Cardiac muscle cell (in vitro differentiated cells and primary cell): ENCODE data around the gene S100A5. TPM values are rescaled to one million over a fixed set of nuclear protein-coding genes. Genes with fewer than 3 reads are reported as not detected.

Experiments used
- DNase-seq, 2 donors: peaks; one replicate each; pipeline versions ENCODE4 v3.0.0 to v3.0.0-alpha.2; 2010 to 2017; ENCODE audit warnings: low read depth in 1 of 2, low spot score in 1 of 2
- H3K27ac ChIP-seq: fragments of 200-600 bp; sonication (generic); 2 replicates; pipeline ENCODE4 v1.5.1; 2016
- H3K27me3 ChIP-seq: fragments of 200-600 bp; sonication (generic); 2 replicates; pipeline ENCODE4 v1.6.0; 2016; ENCODE audit warnings: control low read depth
- H3K36me3 ChIP-seq: fragments of 200-600 bp; sonication (generic); 2 replicates; pipeline ENCODE4 v1.5.1; 2016; ENCODE audit warnings: control low read depth
- H3K4me1 ChIP-seq: fragments of 200-600 bp; sonication (generic); 2 replicates; pipeline ENCODE4 v1.8.1; 2017; ENCODE audit warnings: low read depth, mild to moderate bottlenecking, mixed run types
- H3K4me3 ChIP-seq: fragments of 200-600 bp; sonication (generic); 2 replicates; pipeline ENCODE4 v1.5.1; 2016; ENCODE audit warnings: mild to moderate bottlenecking
- H3K9me3 ChIP-seq: fragments of 200-600 bp; sonication (generic); 2 replicates; pipeline ENCODE4 v1.5.1; 2017; ENCODE audit warnings: low read depth, mild to moderate bottlenecking, control low read depth
- polyA plus RNA-seq: library from polyadenylated mRNA; unstranded; fragments of >200 nt; fragmentation: Nextera tagmentation; extraction: Ambion mirVana; gene quantifications from 2 replicates; pipeline ENCODE4 v1.2.1, GENCODE V29; 2016
- total RNA-seq: library from RNA; depleted of rRNA; stranded (reverse); fragments of >200 nt; gene quantifications from 2 replicates; pipeline ENCODE4 v1.2.3, GENCODE V29; 2016
- TF ChIP-seq, protein P1 (sequence below): IDR thresholded peaks from 2 replicates; pipeline ENCODE4 v1.5.1; 2012; ENCODE audit warnings: low read depth, mild to moderate bottlenecking, low read length

The S100A5 gene
- total and polyA plus RNA-seq, 2 experiments from 2014 or later: 0.31 TPM; not detected in 1

DNA sequence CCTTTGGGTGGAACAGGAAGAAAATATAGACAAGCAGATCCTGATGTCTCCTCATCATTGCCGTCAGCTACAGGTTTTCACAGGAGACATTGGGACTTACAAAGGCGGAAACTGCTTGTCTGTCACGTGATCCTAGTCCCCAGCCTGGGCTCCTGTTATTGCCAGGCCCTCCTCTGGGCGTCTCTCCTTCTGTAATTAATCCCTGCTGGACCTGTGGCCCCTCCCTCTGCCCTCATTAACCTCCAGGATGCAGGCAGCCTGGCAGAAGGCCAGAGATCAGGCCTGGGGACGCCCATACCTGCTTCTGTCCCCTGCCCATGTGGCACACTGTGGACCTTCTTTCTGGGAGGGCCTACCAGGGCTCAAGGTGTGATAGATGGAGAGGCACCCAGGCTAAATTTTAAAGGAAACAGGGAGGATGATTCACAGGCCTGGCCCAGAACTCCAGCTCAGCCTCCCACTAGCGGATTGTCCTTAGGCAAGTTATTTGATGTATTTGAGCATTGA is 2.4 kb downstream of the S100A5 start:
- H3K27me3 ChIP-seq: no peaks in the 10 kb centered on the region
- H3K9me3 ChIP-seq: no peaks in the 10 kb centered on the region
- H3K27ac ChIP-seq: no peak overlapping the region
- TF ChIP-seq, protein P1, sequence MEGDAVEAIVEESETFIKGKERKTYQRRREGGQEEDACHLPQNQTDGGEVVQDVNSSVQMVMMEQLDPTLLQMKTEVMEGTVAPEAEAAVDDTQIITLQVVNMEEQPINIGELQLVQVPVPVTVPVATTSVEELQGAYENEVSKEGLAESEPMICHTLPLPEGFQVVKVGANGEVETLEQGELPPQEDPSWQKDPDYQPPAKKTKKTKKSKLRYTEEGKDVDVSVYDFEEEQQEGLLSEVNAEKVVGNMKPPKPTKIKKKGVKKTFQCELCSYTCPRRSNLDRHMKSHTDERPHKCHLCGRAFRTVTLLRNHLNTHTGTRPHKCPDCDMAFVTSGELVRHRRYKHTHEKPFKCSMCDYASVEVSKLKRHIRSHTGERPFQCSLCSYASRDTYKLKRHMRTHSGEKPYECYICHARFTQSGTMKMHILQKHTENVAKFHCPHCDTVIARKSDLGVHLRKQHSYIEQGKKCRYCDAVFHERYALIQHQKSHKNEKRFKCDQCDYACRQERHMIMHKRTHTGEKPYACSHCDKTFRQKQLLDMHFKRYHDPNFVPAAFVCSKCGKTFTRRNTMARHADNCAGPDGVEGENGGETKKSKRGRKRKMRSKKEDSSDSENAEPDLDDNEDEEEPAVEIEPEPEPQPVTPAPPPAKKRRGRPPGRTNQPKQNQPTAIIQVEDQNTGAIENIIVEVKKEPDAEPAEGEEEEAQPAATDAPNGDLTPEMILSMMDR: no peak
- peak in 1 of 2 donors; percentile 51 for DNase-seq
- no peak overlapping the region for H3K4me3 ChIP-seq
- peaks cover 11% of the 10 kb centered on the region for H3K4me1 ChIP-seq
- H3K36me3 ChIP-seq: no peaks in the 10 kb centered on the region

DNA sequence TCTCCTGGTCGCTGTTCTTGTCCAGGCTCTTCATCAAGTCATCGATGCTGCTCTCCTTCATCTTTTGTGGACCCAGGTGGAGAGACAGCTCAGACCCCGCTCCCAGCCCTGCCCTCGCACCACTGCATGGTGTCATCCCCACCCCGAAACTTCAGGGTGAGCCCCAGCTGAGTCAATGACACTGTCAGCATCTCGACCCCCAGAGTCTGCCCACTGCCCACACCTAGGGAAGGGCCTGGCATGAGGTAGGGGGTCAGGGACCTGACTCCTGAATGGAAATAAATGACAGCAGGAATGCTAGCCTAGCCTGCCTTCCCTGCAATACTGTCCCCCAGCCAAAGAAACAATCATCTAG is 3.4 kb downstream of the S100A5 start:
- no peak overlapping the region for H3K4me3 ChIP-seq
- H3K27me3 ChIP-seq: no peaks in the 10 kb centered on the region
- H3K4me1 ChIP-seq: peaks cover 11% of the 10 kb centered on the region
- H3K36me3 ChIP-seq: no peaks in the 10 kb centered on the region
- no peak overlapping the region for H3K27ac ChIP-seq
- no peaks in the 10 kb centered on the region for H3K9me3 ChIP-seq
- DNase-seq: no peak
- TF ChIP-seq, protein P1: no peak

- H3K27me3 ChIP-seq: no peaks in the 10 kb centered on the region
- no peak overlapping the region for H3K4me3 ChIP-seq
- DNase-seq: no peak
- no peaks in the 10 kb centered on the region for H3K9me3 ChIP-seq
- peaks cover 11% of the 10 kb centered on the region for H3K4me1 ChIP-seq
- H3K36me3 ChIP-seq: no peaks in the 10 kb centered on the region
- H3K27ac ChIP-seq: no peak overlapping the region
- TF ChIP-seq, protein P1: no peak
Measured at GRCh38 chr1:153536671-153537375, 3.9 kb downstream of the S100A5 start.

DNA sequence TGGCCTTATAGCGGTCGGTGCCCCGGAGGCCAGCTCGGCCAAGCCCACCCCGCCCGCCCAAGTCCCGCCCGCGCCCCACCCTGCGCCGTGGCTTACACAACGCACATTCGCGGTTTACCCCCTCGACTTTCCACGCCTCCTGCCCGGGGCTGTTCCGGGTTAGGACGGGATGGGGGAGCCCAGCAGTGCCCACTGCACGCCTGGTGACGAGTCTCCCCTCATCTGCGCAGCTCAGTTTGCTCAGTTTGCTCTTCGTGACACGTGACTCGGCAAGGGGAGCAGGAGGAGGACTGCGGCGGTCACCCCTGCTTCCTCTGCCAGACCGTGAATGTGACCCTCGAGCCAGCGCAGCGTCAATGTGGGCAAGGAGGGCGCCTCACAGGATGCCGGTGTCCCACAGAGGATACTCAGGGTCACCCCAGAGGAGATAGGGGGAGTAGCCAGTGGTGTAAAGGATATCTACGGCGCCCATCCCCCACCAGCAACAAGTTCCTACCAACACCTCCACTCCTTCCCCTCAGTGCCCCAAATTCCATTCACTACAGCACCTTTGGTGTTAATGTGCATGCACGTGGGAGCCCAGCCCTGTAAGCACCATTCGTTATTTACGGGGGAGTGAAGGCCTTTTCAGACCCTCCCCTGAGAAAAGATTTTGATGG is 4.6 kb downstream of the S100A5 start:
- DNase-seq: peak; percentile 32 to 90
- H3K36me3 ChIP-seq: no peaks in the 10 kb centered on the region
- peak overlapping the region; percentile 17 for H3K4me3 ChIP-seq
- no peaks in the 10 kb centered on the region for H3K9me3 ChIP-seq
- TF ChIP-seq, protein P1: no peak
- no peaks in the 10 kb centered on the region for H3K27me3 ChIP-seq
- H3K4me1 ChIP-seq: peaks cover 11% of the 10 kb centered on the region
- H3K27ac ChIP-seq: no peak overlapping the region

DNA sequence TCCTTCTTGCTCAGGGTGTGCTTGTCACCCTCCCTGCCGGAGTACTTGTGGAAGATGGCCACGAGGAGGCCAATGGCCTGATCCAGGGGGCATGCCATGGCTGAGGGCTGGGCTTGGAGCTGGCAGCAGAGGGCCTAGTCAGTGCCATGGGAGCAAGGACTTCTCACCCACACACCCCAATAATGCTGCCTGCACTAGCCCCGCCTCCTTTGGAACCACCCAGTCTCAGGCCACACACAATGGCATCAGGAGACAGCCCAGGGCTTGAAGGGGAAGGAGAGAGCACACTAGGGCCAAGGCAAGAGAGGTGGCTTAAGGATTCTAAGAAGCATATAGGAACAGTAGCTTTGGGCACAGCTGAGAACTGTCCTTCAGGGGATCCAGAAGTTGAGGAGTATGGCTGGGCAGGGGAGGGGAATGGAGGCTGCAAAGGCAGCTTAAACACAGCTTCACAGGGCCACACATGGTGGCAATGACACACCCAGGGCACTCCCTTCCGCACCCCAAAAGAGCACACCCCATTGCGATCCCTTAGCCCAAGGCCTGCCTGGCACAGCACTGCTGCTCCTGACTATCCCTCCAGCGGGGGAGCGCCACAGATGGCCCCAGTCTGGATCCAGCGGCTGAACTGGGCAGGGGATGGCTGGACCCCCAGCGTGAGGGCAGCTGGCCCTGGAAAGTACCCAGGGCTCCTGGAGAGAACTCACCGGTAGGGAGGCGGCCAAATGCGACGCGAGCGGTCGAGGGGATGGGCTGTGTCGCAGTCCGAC is 5.3 kb downstream of the S100A5 start, which contains the start of gene S100A6:
S100A6 (minus strand) TSS at position 750 of the 770 bp plus-strand sequence; CDS start at position 98, 652 bp downstream.
- Histone ChIP-seq H3K4me1 (peaks cover 11% of the 10 kb centered on the region), H3K36me3 (no peaks in the 10 kb centered on the region), H3K4me3 (peak within 1 kb of the TSS; percentile 17), H3K9me3 (no peaks in the 10 kb centered on the region), H3K27ac (no peak within 1 kb of the TSS), H3K27me3 (no peaks in the 10 kb centered on the region)
- DNase-seq: peak in 1 of 2 donors; percentile 37
- TF ChIP-seq, protein P1: no peak
